GM21367 (cell line): Measurements from ENCODE around the gene UST.
"Not testable (repeated sequence)": the region's sequence is repeated elsewhere in the genome, so short reads cannot be mapped to it uniquely, and the experiment has no call there.

ENCODE experiments used
- ATAC-seq: cut with Tn5 transposase; IDR thresholded peaks from one replicate; pipeline ENCODE4 v1.9.1; 2021; ENCODE audit not compliant: unreplicated experiment

The UST gene

DNA sequence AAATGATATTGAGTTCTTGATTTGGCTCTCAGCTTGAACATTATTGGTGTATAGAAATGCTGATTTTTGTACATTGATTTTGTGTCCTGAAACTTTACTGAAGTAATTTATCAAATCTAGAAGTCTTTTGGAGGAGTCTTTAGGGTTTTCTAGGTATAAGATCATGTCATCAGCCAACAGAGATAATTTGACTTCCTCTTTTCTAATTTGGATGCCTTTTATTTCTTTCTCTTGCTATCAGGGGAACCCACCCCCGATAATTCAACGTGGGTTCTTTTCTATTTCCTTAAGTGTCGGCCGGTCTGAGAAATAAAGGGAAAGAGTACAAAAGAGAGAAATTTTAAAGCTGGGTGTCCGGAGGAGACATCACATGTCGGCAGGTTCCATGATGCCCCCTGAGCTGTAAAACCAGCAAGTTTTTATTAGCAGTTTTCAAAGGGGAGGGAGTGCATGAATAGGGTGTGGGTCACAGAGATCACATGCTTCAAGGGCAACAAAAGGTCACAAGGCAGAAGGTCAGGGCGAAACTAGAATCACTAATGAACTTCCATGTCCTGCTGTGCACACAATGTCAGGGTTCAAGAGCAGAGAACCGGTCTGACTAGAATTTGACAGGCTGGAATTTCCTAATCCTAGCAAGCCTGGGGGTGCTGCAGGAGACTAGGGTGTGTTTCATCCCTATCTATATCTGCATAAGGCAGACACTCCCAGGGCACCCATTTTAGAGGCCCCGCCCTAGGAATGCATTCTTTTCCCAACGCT, 17.6 kb downstream of the UST start:
- not testable (repeated sequence) for ATAC-seq

DNA sequence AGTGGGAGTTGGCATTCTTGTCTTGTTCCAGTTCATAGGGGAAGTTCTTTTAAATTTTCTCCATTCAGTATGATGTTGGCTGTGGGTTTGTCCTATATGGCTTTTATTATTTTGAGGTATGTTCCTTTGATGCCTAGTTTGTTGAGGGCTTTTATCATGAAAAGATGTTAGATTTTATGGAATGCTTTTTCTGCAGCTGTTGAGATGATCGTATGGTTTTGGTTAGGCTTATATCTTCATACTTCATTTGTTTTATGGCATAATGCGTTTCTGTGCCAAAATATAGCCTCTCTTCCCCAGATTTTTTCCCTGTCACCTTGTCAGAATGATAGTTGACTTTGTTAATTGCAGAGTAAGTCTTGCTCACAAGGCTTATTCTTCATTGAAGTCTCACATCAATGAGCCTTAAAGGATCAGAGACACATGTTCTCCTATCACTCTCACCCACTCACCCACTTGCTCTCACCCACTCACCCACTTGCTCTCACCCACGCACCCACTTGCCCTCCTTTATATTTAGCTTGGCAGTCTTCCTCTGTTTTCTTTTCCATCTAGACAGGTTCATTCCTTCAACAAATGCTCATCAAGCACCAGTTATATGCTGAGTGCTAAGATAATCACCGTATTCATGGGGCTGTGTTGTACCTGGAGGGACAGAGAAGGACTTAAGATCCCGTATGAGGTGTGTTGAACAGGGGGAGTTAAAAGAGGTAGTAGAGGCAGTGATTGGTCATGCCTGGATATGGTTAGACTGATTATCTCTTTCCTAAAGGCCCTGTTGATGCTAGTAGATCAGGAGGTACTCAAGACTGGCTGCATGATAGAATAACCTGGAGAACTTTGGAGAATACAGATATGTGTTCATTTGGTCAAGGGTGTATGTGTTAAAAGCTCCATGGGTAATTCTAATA, 19.3 kb downstream of the UST start:
- ATAC-seq = no peak

DNA sequence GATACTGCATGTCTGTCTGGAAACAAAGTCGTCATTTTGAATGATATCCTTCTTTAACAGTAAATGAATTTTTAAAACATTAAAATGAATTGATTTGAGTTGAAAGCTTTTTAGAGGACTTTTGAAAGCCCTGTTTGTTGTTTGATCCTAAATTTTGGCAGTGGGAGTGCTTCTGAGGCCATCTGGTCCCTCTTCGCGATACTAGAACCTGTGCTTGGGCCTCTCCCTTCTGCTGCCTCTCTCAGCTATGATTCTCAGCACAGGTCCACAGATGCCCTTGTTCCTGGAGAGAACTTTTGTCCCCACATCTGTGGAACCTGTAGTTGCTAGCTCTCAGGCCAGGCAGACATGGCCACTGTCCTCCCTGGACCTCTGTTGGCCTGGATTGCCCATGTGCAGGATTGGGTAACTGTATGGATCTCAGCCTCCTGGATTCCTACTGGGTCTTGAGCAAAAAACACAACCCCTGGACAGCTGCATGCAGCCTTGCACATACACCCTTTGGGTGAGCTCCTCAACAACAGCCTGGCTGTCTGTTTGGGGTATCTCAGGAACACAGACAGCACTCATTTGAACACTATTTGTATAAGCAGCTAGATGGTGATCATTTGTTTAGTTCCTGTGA, 21.9 kb downstream of the UST start:
- ATAC-seq = no peak

DNA sequence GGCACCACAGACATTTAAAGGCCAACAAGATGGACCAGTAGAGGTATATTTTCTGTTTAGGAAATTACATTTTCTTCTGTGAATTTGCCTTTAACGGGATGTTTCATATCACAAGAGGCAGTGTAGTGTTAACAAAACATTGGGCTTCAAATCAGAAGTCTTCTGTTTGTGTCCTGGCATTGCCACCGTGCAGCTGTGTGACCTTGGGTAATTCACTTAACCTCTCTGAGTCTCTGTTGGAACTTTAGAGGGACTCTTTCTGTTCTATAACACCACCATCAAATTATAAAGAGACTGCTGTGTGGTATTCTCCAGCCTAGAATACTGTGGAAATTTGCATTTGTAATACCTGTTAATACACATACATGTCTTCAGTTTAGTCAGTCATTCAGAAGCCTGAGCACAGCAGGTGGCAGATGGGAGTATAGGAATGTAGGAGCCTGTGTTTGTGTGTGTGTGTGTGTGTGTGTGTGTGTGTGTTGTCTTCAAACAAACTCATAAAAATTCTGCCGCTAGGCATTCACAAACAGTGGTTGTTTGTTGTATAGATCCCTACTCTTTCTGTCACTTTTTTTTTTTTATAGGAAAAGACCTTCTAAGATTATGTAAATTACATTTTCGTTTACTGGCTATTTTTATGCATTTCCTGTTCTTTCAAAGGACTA, 22.6 kb downstream of the UST start:
- ATAC-seq = no peak

DNA sequence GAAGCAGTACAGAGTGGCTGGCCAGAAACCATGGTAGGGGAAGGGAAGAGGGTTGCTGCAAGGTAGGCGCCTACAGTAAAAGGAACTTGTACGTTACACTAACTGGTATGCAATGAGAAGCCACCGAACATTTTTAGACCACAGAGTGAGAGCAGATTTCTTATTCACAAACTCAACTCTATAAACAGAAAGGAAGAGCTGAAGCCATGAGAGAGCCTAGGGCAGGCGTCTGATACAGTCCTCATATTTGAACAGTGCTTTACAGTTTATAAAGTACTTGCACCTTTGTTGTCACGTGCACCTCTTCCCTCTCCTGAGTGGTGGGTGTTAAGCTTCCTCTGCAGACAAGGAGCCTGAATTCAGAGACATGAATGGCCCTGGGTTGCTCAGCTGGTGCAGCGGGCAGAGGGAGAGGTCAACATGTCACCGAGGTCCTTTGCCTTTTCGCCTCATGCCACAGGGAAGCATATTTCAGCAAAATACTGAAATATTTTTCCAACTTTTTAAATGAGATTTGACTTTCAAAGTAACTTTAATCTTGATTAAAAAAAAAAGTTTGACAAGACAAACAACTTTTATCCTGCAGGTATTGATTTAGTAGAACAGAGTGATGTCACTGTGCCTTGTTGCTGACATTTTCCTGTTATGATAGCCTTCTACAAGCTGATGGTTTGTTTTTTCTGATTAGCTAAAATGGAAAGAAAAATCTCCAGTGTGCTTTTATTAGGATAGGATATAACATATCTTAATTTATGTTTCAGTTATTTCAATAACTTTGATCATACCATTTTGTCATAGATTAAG, 23.8 kb downstream of the UST start:
- no peak for ATAC-seq

DNA sequence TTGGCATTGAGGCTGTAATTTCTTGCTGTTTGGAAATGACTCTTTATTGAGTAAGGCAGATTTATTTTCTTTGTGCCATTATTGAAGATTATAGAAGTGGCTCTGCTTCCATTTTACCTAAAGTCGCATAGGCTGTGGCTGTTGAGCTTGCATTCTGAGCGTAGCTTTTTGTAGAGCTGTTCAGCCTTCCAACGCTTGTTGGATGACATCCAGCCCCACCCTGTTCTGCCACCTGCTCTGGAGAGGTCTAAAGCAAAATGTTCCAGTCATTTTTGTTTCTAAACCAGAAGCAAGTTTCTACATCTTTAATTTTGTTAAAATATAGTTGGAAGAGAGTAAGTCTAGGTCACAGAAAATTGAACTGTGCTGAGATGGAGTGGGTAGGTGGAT, 24.4 kb downstream of the UST start:
- no peak for ATAC-seq

DNA sequence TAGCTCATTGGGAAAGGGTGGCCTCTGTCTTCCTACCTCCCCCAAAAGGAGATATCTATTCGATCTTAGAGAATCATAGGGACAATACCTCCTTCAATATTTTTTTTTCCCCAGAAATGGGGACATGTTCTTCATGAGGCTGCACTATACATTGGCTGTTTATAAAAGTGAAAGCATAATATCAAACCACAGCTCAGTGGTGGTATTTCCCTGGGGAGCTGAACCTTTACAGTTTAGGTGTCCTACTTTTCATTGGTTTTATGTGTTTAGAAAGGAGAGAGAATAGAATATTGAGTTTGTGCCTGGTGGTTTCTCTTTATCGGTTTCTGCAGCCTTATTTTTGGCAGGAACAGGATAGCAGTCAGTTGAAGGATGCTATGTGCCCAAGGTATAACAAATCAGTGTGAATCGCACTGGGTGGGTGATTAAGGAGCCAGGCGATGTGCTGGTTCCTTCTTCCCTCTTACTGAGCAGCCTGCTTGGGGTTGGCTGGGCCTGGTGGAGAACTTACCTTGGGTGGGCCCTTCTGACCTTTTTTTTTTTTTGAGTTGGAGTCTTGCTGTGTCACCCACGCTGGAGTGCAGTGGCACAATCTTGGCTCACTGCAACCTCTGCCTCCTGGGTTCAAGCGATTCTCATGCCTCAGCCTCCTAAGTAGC, 25.2 kb downstream of the UST start:
- no peak for ATAC-seq

DNA sequence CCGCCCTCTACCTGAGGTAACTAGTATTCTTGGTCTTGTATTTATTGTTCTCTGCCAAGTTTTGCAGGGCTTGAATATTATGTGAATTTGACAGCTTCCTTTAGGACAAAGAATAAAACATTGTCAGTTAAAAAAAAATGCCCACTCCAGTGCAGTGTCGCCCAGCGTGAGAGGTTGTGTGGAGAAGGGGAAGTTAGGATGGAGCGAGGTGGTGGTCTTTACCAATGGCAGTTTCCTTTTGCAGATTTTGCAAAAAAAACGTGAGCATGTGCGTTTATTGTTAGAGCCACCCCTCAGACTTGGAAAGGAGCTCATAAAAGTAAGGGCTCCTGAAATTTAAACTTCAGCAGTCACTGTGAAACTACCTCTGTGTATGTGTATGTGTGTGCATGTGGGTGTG, 28.3 kb downstream of the UST start:
- ATAC-seq = no peak

DNA sequence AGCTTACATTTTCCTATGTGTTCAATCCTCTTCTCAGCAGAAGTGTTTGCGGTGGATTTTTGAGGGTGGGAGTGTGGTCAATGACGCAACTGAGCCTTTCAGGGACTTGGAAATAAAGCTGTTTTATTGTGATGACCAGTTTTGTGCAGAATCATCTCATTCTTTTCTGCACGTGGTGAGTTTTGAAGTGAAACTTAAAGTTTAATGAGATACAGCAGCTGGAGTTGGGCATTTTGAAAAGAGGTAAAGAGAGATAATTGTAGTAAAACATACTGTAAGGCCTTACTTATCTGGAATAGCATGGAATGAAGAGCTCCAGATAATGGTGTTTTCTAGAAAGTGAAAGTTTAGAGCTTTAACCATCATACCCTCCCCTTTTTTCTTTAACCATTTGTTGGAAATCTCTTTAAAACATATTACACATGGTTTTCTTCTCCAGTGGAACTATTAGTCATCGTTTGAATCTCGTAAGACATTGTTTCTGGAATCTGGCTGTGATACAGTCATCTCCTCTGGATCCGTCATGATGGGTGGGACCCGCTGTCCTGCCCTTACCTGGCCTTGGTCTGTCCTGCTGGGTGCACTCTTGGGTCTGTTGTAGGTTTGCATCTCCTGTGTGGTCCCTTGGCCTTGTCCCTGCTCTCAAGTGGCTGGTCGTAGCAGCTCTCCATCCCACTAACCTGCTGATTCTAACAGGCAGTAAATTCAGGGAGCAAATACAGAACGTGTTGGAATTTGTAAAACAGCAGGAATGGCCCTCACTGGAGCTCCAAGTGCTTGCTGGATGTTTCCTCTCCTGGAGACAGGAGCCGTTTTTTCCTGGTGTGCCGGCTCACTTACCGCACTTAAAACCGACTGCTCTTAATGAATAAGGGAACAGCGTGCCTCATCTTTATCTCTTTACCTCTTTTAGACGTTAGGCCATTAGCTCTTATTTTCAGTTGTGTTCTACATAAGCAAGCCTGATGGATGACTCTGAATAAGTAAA, 29.8 kb downstream of the UST start:
- ATAC-seq = no peak

DNA sequence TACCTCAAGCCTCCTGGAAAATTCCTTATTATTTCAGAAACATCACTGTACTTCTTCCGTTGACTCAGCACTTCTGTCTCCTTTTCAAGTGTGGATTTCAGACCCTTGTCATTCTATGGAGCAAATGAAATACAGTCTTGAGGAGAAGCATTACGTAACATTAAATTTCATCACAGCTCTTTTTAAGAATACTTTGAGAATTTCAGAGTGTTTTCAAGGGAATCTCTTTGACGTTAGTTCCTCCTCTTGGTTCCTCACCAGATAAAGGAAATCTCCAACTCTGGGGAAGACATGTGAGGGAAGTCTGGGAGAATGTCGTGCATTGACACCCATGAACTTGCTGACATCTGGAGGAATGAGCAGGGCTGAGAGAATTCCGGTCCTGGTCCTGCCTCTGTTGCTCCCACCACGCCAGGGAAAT, 32.3 kb downstream of the UST start:
- ATAC-seq = no peak

DNA sequence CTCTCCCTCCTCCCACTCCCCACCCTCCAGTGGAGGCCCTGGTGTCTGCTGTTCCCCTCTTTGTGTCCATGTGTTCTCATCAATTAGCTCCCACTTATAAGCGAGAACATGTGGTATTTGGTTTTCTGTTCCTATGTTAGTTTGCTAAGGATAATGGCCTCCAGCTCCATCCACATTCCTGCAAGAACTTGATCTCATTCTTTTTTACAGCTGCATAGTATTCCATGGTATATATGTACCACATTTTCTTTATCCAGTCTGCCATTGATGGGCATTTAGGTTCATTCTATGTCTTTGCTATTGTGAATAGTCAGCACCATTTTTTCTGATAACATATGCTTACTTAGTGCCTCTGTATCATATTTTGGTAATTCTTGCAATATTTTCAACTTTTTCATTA, 33.6 kb downstream of the UST start:
- ATAC-seq = not testable (repeated sequence)

DNA sequence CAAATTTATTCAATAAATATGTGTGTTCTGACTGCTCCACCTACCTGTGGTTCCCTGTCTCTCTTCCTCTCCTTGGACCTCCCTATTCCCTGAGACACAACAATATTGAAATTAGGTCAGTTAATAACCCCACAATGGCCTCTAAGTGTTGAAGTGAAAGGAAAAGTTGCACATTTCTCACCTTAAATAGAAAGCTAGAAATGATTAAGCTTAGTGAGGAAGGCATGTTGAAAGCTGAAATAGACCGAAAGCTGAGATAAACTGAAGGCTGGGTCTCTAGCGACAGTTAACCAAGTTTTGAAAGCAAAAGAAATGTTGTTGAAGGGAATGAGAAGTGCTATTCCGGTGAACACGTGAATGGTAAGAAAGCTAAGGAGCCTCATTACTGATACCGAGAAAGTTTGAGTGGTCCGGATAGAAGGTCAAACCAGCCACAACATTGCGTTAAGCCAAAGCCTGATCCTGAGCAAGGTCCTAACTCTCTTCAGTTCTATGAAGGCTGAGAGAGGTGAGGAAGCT, 34.1 kb downstream of the UST start:
- peak; percentile 96 for ATAC-seq

DNA sequence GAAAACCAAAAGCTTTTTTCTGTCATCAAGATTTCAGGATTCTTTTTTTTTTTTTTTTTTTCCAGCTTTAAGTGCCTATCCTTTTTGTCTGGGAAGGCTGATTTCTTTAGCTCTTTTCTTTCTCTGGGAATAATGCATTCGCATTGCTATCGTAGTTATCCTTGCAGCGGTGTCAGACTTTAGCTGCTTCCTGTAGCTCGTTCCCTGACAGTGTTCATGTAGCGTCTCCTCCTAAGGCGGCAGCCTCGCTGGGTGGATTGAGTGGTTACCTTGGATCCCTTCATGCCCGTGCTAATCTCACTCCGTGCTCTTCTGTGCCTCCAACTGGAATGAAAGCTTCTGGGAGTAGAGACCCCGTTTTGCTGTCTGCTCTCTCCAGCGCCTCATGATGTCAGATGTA, 43.1 kb downstream of the UST start:
- no peak for ATAC-seq

DNA sequence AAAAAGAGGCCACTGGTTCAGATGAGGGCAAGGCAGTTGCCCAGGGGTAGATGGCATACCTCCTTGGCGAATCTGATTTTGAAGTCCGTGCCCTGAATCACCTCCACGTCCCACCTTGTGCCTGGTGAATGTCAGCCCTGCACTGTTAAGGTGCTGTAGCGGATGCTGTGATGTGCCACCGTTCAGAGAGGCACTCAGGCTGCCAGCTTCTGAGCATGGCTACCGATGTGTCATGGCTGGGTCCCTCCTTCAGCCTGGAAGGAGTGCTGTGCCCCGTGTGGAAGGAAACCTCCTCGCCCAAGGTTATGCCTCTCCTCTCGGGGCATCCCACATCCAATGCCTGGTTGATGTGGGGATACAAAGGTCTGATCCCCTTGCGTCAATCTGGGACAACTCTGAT, 43.6 kb downstream of the UST start:
- no peak for ATAC-seq

DNA sequence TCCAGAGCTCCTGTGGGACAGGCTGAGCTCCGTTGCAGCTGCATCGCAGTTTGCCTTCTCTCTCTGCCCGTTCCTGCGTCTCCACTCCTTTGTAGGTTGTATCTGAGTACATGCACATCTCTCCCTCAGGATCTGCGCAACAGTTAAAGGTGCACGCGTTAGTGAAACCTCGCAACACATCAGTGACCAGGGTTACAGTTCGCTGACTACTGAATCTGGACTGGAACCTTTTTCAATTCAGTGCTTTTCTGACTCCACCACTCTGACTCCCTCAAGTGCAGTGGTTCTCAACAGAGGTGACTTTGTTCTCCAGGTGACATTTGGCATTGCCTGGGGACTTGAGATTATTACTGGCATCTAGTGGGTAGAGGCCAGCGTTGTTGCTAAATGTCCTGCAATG, 44.0 kb downstream of the UST start:
- no peak for ATAC-seq

DNA sequence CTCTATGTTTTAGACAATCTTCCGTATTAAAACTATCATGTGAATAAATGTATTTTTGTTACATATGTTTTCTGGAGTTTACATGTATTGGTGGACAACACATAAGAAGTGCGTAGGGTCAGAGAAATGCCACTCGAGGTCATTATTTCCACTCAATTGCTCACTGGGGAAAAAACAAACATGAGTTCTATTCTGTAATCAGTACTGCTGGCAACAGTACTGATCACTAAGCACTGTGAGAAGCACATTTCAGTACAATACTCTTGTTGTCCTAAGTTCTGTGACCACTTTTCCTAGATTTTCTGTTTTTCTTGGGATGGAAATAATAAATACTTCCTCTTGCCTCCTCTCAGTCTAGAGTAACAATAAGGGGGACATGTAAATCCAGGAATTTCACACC, 44.5 kb downstream of the UST start:
- no peak for ATAC-seq

DNA sequence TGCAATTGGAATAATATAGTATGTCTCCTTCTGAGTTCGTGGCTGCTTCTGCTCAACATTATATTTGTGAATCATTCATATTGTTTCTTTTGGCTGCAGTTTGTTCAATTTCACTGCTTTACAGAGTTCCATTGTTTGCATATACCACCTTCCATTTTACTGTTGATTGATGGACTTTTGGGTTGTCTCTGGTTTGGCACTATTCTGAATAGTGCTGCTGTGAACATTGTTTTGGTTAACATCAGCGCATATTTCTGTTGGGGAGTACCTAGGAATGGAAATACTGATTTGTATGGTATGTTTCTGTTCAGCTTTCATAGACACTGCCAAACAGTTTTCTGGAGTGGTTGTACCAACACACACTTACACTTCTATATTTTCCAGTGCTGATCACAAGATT, 46.9 kb downstream of the UST start:
- ATAC-seq = no peak

DNA sequence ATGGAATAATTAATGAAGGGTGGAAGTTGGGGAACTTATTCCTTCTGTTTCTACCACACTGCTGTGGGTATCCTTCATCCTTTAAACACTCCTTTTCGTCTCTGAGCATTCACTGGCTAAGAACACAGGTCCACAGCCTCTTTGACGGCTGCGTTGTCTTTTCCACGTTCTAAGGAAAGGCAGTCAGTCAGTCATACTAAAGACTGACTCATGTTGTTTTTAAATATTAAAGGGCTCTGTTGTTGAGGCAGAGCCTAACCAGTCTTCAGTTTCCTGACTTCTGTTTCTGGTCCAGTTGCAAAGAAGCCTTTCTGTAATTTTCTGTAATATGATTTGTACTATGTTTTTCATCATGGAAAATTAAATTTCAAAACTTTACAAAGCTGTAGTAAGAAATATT, 48.0 kb downstream of the UST start:
- ATAC-seq = no peak

DNA sequence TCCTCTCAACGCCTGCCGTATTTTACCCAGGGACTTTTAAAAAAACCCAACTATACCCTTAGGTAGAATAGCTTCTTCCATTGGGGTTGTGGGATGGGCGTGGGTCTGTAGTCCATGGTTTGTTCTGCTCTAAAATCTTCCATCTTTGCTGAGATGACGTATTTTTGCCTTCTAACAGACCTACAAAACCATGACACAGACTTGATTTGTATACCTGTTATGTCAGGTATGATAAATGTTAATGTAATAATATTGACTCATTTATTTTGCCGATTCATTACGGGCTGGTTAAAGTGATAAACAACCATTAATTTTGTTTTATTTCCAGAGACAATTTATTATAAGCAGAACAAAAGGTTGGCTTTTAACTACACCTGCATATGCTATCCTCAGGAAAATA, 48.7 kb downstream of the UST start:
- no peak for ATAC-seq
